NT2/D1 (cell line): ENCODE results near the gene LRRTM4.

Experiments
- SUZ12 ChIP-seq: IDR thresholded peaks from 2 replicates; pipeline ENCODE4 v1.6.1; 2011; ENCODE audit not compliant: insufficient read length, insufficient read depth; ENCODE audit errors: extremely low read depth
- YY1 ChIP-seq: IDR thresholded peaks from 2 replicates; pipeline ENCODE4 v1.6.1; 2011; ENCODE audit not compliant: insufficient read length, insufficient read depth
- ZNF274 ChIP-seq: IDR thresholded peaks from 2 replicates; pipeline ENCODE4 v1.6.1; 2011; ENCODE audit warnings: mild to moderate bottlenecking, low read depth, low read length

DNA sequence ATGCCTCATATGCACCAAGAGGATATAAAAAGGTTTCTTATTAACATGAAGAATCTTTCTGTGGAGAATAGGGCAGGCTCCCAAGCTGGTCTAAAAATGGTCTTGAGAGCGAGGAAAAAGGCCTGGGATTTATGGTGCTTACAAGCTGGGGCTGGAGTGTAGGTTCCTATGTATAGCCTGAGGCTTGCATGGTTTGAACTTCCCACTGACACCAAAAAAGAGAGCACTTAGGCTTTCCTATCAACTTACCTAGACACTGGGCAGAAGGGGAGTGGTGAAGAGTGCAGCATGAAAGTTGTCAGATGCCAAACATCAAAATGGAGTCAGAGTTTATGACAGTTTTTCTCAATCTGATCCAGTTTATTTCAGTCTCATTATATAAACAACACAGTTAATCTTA is 784.6 kb downstream of the LRRTM4 start:
- TF ChIP-seq YY1 = no peak
- no peak for TF ChIP-seq ZNF274
- TF ChIP-seq SUZ12 = no peak
